Lower lobe of right lung (tissue), 2 donors: ENCODE data around the gene SREBF1. TPM values are rescaled to one million over a fixed set of nuclear protein-coding genes. Genes with fewer than 3 reads are reported as not detected.

Experiments used
- ATAC-seq, 2 donors: fragments of 200-7000 bp; cut with Tn5 transposase; one replicate each; pipeline ENCODE4 v1.9.1; 2020 to 2022; ENCODE audit warnings: mild to moderate bottlenecking in 2 of 2, moderate library complexity in 2 of 2
- DNase-seq: peaks from one replicate; pipeline ENCODE4 v3.0.0-alpha.2; 2020
- H3K27ac ChIP-seq: fragments of 200-600 bp; one replicate; pipeline ENCODE4 v1.8.0; 2022
- H3K27me3 ChIP-seq: fragments of 200-600 bp; one replicate; pipeline ENCODE4 v1.8.0; 2022; ENCODE audit warnings: low read depth
- H3K36me3 ChIP-seq: fragments of 200-600 bp; one replicate; pipeline ENCODE4 v1.8.0; 2022; ENCODE audit warnings: mild to moderate bottlenecking
- H3K4me1 ChIP-seq: fragments of 200-600 bp; one replicate; pipeline ENCODE4 v1.8.0; 2022
- H3K4me3 ChIP-seq: fragments of 200-600 bp; one replicate; pipeline ENCODE4 v1.8.0; 2022; ENCODE audit warnings: mild to moderate bottlenecking
- H3K9me3 ChIP-seq: fragments of 200-600 bp; one replicate; pipeline ENCODE4 v1.8.0; 2022
- CTCF ChIP-seq: fragments of 200-600 bp; IDR thresholded peaks from one replicate; pipeline ENCODE4 v1.8.0; 2022; ENCODE audit warnings: antibody characterized with exemption, mild to moderate bottlenecking
- intact Hi-C: fragments of 100-400 bp; cut with DNase I; formaldehyde crosslinking; loops from one replicate; pipeline ENCODE4 v1.11.0; 2022
- total RNA-seq: library from RNA; stranded (reverse); fragmentation: NEBNext Ultra II Directional; extraction: Animal tissue kit (Norgen Biotek cat#: 25700); gene quantifications from one replicate; pipeline ENCODE4 v1.2.1, GENCODE V29; 2021
- donor health status: DM: no; HTN: yes; CAD: no; lungs with severe emphysema.

The SREBF1 gene
- total RNA-seq, 1 donor from 2014 or later: 77.2 TPM

GRCh38 chr17:17837966-17838962 is 1.5 kb upstream of the SREBF1 start:
- TF ChIP-seq CTCF: no peak
- ATAC-seq (no peak), DNase-seq (peak; percentile 79)
- H3K4me1 ChIP-seq: peaks cover 82% of the 10 kb centered on the region
- H3K9me3 ChIP-seq: no peaks in the 10 kb centered on the region
- intact Hi-C loops: no loop called here
- no peaks in the 10 kb centered on the region for H3K27me3 ChIP-seq
- peaks cover 6% of the 10 kb centered on the region for H3K36me3 ChIP-seq
- H3K4me3 ChIP-seq: peak overlapping the region; percentile 98
- peak overlapping the region; percentile 100 for H3K27ac ChIP-seq

- DNase-seq (no peak), ATAC-seq (no peak)
- no peak for TF ChIP-seq CTCF
- Histone ChIP-seq H3K27me3 (no peaks in the 10 kb centered on the region), H3K9me3 (no peaks in the 10 kb centered on the region), H3K36me3 (peaks cover 6% of the 10 kb centered on the region), H3K4me1 (peaks cover 74% of the 10 kb centered on the region), H3K27ac (peak overlapping the region; percentile 100), H3K4me3 (peak overlapping the region; percentile 98)
- intact Hi-C loops: no loop called here
Observed at GRCh38 chr17:17837380-17837821, 615 bp upstream of the SREBF1 start.

GRCh38 chr17:17836250-17836817 is 452 bp downstream of the SREBF1 start:
- DNase-seq (peak; percentile 98), ATAC-seq (peak; percentile 83 to 88)
- peaks cover 70% of the 10 kb centered on the region for H3K4me1 ChIP-seq
- H3K9me3 ChIP-seq: no peaks in the 10 kb centered on the region
- H3K27me3 ChIP-seq: no peaks in the 10 kb centered on the region
- H3K36me3 ChIP-seq: peaks cover 11% of the 10 kb centered on the region
- intact Hi-C loops: no loop called here
- H3K27ac ChIP-seq: peak overlapping the region; percentile 100
- TF ChIP-seq CTCF: no peak
- peak overlapping the region; percentile 98 for H3K4me3 ChIP-seq

- DNase-seq (peak; percentile 39), ATAC-seq (no peak)
- H3K9me3 ChIP-seq: no peaks in the 10 kb centered on the region
- peak overlapping the region; percentile 100 for H3K27ac ChIP-seq
- H3K27me3 ChIP-seq: no peaks in the 10 kb centered on the region
- peak overlapping the region; percentile 98 for H3K4me3 ChIP-seq
- H3K36me3 ChIP-seq: peaks cover 11% of the 10 kb centered on the region
- intact Hi-C loops: no loop called here
- H3K4me1 ChIP-seq: peaks cover 70% of the 10 kb centered on the region
- no peak for TF ChIP-seq CTCF
Observed at GRCh38 chr17:17835415-17836249, 1.2 kb downstream of the SREBF1 start.

- Histone ChIP-seq H3K27ac (peak overlapping the region; percentile 100), H3K4me3 (peak overlapping the region; percentile 98), H3K36me3 (peaks cover 11% of the 10 kb centered on the region), H3K9me3 (no peaks in the 10 kb centered on the region), H3K4me1 (peaks cover 72% of the 10 kb centered on the region), H3K27me3 (no peaks in the 10 kb centered on the region)
- no peak for DNase-seq
- intact Hi-C loops: no loop called here
- TF ChIP-seq CTCF: no peak
- no peak for ATAC-seq
Observed at GRCh38 chr17:17834974-17835373, 1.8 kb downstream of the SREBF1 start.
